Trophoblast cell (in vitro differentiated cells and primary cell): ENCODE data around the gene OVCH2.

Source experiments
- DNase-seq, 2 donors: peaks; one replicate each; pipeline ENCODE4 v3.0.0-alpha.2; 2016
- H2AFZ ChIP-seq: 2 replicates; pipeline ENCODE4 v1.6.1; 2013; ENCODE audit warnings: low read length, moderate library complexity, mild to moderate bottlenecking; ENCODE audit not compliant: insufficient read depth, poor library complexity
- H2AK5ac ChIP-seq: 2 replicates; pipeline ENCODE4 v1.6.1; 2013; ENCODE audit warnings: mild to moderate bottlenecking, low read length
- H2BK120ac ChIP-seq: 2 replicates; pipeline ENCODE4 v1.6.1; 2013; ENCODE audit warnings: low read length, mild to moderate bottlenecking, moderate library complexity; ENCODE audit not compliant: insufficient read depth, poor library complexity
- H2BK12ac ChIP-seq: 2 replicates; pipeline ENCODE4 v1.6.1; 2013; ENCODE audit warnings: mild to moderate bottlenecking, low read length, moderate library complexity
- H2BK5ac ChIP-seq: 2 replicates; pipeline ENCODE4 v1.6.1; 2013; ENCODE audit warnings: low read length, low read depth, moderate library complexity, mild to moderate bottlenecking; ENCODE audit not compliant: poor library complexity
- H3K14ac ChIP-seq: 2 replicates; pipeline ENCODE4 v1.6.1; 2013; ENCODE audit warnings: mild to moderate bottlenecking, low read length
- H3K18ac ChIP-seq: 2 replicates; pipeline ENCODE4 v1.6.1; 2013; ENCODE audit warnings: mild to moderate bottlenecking, low read length
- H3K23ac ChIP-seq: 2 replicates; pipeline ENCODE4 v1.6.1; 2013; ENCODE audit warnings: low read length
- H3K27ac ChIP-seq: 2 replicates; pipeline ENCODE4 v1.5.1; 2013; ENCODE audit warnings: low read depth, mild to moderate bottlenecking, inconsistent platforms, low read length, moderate library complexity
- H3K27me3 ChIP-seq: 2 replicates; pipeline ENCODE4 v1.6.1; 2013; ENCODE audit warnings: inconsistent platforms, mild to moderate bottlenecking, low read length, moderate library complexity; ENCODE audit not compliant: insufficient read depth
- H3K36me3 ChIP-seq, 2 experiments: 1 replicate in 1 of 2; 2 replicates in 1 of 2; pipeline ENCODE4 v1.6.1; 2013; ENCODE audit warnings: low read length in 2 of 2, mild to moderate bottlenecking in 2 of 2, moderate library complexity in 1 of 2; ENCODE audit not compliant: insufficient read depth in 2 of 2, control insufficient read depth in 1 of 2
- H3K4ac ChIP-seq: 2 replicates; pipeline ENCODE4 v1.6.1; 2013; ENCODE audit warnings: low read depth, mild to moderate bottlenecking, low read length, moderate library complexity
- H3K4me1 ChIP-seq, 2 experiments: 1 replicate in 1 of 2; 2 replicates in 1 of 2; pipeline ENCODE4 v1.6.1; 2013; ENCODE audit warnings: low read length in 2 of 2, mild to moderate bottlenecking in 2 of 2, moderate library complexity in 1 of 2; ENCODE audit not compliant: insufficient read depth in 2 of 2, control insufficient read depth in 1 of 2
- H3K4me2 ChIP-seq: 2 replicates; pipeline ENCODE4 v1.6.1; 2013; ENCODE audit warnings: inconsistent platforms, mild to moderate bottlenecking, low read length, moderate library complexity
- H3K4me3 ChIP-seq: 2 replicates; pipeline ENCODE4 v1.5.1; 2013; ENCODE audit warnings: mild to moderate bottlenecking, low read depth, low read length, inconsistent platforms
- H3K79me1 ChIP-seq: one replicate; pipeline ENCODE4 v1.6.1; 2013; ENCODE audit warnings: low read length
- H3K79me2 ChIP-seq: 2 replicates; pipeline ENCODE4 v1.6.1; 2013; ENCODE audit warnings: low read length, mild to moderate bottlenecking; ENCODE audit not compliant: control insufficient read depth, insufficient read depth, poor library complexity
- H3K9ac ChIP-seq: 2 replicates; pipeline ENCODE4 v1.6.1; 2013; ENCODE audit warnings: mild to moderate bottlenecking, low read length
- H3K9me3 ChIP-seq: 2 replicates; pipeline ENCODE4 v1.6.1; 2013; ENCODE audit warnings: low read depth, mild to moderate bottlenecking, control low read depth, inconsistent platforms, low read length; ENCODE audit not compliant: insufficient read depth
- H4K12ac ChIP-seq: 2 replicates; pipeline ENCODE4 v1.6.1; 2013; ENCODE audit warnings: low read depth, mild to moderate bottlenecking, low read length, moderate library complexity
- H4K8ac ChIP-seq: 2 replicates; pipeline ENCODE4 v1.6.1; 2013; ENCODE audit warnings: low read depth, mild to moderate bottlenecking, low read length, moderate library complexity
- H4K91ac ChIP-seq: one replicate; pipeline ENCODE4 v1.6.1; 2013; ENCODE audit warnings: low read depth, mild to moderate bottlenecking, low read length, moderate library complexity
- WGBS: extraction: QIAGEN DNeasy Blood & Tissue Kit; methylation state at CpG from one replicate; pipeline ENCODE4 v1.1.7; 2013; ENCODE audit warnings: missing lambda C conversion rate; ENCODE audit not compliant: insufficient read length, insufficient coverage; ENCODE audit errors: extremely low coverage; 5-methylcytosine and 5-hydroxymethylcytosine counted together

OVCH2 gene

DNA sequence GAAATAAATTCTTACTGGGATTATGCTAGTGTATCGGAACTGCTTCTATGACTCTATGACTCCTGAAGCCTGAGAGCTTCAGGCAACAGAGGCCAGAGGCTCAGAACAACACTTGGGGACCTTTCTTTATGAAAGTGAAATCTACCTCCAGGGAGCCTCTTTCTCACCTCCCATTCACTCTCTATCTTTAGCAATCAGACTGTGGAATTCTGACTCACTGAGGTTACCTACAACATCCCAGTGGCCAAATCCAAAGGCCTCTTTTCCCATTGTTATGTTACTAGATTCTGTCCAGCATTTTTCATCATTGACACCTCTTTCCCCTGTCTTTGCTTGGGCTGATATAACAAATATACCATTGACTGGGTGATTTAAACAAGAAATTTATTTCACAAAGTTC is 18.9 kb downstream of the OVCH2 start:
- no peaks in the 10 kb centered on the region for H3K27me3 ChIP-seq
- H3K27ac ChIP-seq = no peak overlapping the region
- no peaks in the 10 kb centered on the region for H3K36me3 ChIP-seq
- H4K91ac ChIP-seq = no peak overlapping the region
- H3K14ac ChIP-seq = no peak overlapping the region
- H3K23ac ChIP-seq = no peak overlapping the region
- H3K79me2 ChIP-seq = no peaks in the 10 kb centered on the region
- no peak overlapping the region for H4K8ac ChIP-seq
- no peak overlapping the region for H4K12ac ChIP-seq
- H3K4me1 ChIP-seq = peaks cover 0 to 3% of the 10 kb centered on the region in 2 experiments
- no peak overlapping the region for H3K18ac ChIP-seq
- no peaks in the 10 kb centered on the region for H3K9me3 ChIP-seq
- no peak overlapping the region for H3K4me3 ChIP-seq
- H3K79me1 ChIP-seq = no peaks in the 10 kb centered on the region
- H3K9ac ChIP-seq = no peak overlapping the region
- H2BK5ac ChIP-seq = no peak overlapping the region
- WGBS = no CpG with 5 or more reads among the region's 1 CpG
- H2AK5ac ChIP-seq = no peak overlapping the region
- no peak overlapping the region for H2BK12ac ChIP-seq
- DNase-seq = peak; percentile 51 to 77
- H2BK120ac ChIP-seq = no peak overlapping the region
- no peak overlapping the region for H3K4ac ChIP-seq
- no peak overlapping the region for H3K4me2 ChIP-seq
- no peak overlapping the region for H2AFZ ChIP-seq

DNA sequence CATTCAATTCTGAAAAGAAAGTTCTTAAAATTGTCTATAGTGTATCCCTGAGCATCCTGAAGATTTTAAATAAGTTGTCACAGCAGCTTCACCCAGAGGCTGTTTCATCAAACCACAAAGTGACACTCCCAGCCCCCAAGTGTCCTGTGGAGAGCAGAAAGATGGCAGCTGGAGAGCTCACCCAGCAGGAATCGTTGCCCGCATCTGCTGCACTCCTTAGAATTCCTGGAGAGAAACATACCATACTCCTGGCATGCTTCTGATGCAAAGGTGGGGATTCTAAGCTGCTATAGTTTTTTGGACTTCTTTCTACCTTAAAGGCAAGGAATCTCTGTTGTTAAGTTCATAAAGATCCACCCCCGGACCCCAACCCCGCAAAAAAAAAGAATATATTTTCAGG is 19.5 kb downstream of the OVCH2 start:
- no CpG with 5 or more reads among the region's 4 CpGs for WGBS
- no peak overlapping the region for H3K23ac ChIP-seq
- peaks cover 0 to 3% of the 10 kb centered on the region in 2 experiments for H3K4me1 ChIP-seq
- no peak overlapping the region for H4K91ac ChIP-seq
- H4K12ac ChIP-seq = no peak overlapping the region
- H2BK12ac ChIP-seq = no peak overlapping the region
- no peaks in the 10 kb centered on the region for H3K27me3 ChIP-seq
- H2BK120ac ChIP-seq = no peak overlapping the region
- H3K27ac ChIP-seq = no peak overlapping the region
- no peak overlapping the region for H2AFZ ChIP-seq
- H4K8ac ChIP-seq = no peak overlapping the region
- H3K14ac ChIP-seq = no peak overlapping the region
- H3K4ac ChIP-seq = no peak overlapping the region
- H3K9ac ChIP-seq = no peak overlapping the region
- H3K79me1 ChIP-seq = no peaks in the 10 kb centered on the region
- H3K9me3 ChIP-seq = no peaks in the 10 kb centered on the region
- no peak overlapping the region for H2AK5ac ChIP-seq
- H3K79me2 ChIP-seq = no peaks in the 10 kb centered on the region
- no peak overlapping the region for H3K4me2 ChIP-seq
- no peaks in the 10 kb centered on the region for H3K36me3 ChIP-seq
- peak; percentile 82 to 89 for DNase-seq
- H2BK5ac ChIP-seq = no peak overlapping the region
- H3K18ac ChIP-seq = no peak overlapping the region
- no peak overlapping the region for H3K4me3 ChIP-seq

DNA sequence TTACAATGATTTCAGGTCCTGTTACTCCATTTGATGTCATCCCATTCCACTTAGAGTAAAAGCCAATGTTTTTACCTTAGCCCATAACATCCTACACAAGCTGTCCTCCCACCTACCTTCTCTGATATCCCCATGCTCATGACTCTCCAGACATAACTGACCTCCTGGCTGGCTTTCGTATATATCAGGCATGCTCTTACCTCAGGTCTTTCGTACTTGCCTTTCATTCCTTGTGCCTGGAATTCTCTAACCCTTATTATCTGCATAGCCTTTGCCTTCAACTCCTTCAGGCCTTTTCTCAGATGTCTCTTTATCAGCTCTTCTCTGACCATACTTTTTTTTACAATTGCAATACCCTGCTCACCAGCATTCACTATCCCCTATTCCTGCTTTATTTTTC is 22.7 kb downstream of the OVCH2 start:
- Histone ChIP-seq H2AK5ac (no peak overlapping the region), H4K8ac (no peak overlapping the region), H3K79me2 (no peaks in the 10 kb centered on the region), H2BK12ac (no peak overlapping the region), H4K12ac (no peak overlapping the region), H3K18ac (no peak overlapping the region), H3K27ac (no peak overlapping the region), H4K91ac (no peak overlapping the region), H3K14ac (no peak overlapping the region), H3K23ac (no peak overlapping the region), H3K4ac (no peak overlapping the region), H3K79me1 (no peaks in the 10 kb centered on the region), H3K4me3 (no peak overlapping the region), H3K4me1 (peaks cover 0 to 3% of the 10 kb centered on the region in 2 experiments), H2BK5ac (no peak overlapping the region), H3K9me3 (no peaks in the 10 kb centered on the region), H2AFZ (no peak overlapping the region), H3K36me3 (no peaks in the 10 kb centered on the region), H3K27me3 (no peaks in the 10 kb centered on the region), H2BK120ac (no peak overlapping the region), H3K9ac (no peak overlapping the region), H3K4me2 (no peak overlapping the region)
- WGBS = no CpG with 5 or more reads among the region's 2 CpGs
- peak; percentile 67 to 83 for DNase-seq

DNA sequence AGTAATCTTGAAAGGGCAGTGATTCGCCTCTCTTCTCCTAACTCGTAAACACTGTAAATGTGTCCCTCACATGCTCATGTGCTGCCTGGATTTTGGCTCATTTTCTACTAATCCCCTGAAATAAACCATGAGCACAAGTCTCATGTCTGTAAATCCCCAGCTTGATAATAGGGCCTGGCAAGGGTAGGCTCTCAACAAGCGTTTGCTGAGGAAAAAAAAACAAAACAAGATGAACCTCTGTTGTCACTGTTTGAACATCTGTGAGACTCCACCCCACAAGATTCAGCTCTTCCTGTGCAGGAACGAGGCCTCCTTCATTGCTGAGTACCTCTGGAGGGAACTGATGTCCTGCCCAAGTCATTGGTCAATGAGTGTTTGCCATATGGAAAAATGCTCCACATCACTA is 28.5 kb downstream of the OVCH2 start:
- H3K18ac ChIP-seq = no peak overlapping the region
- no peak overlapping the region for H3K14ac ChIP-seq
- no peak overlapping the region for H3K4ac ChIP-seq
- no peak overlapping the region for H2BK5ac ChIP-seq
- peaks cover 4 to 8% of the 10 kb centered on the region in 2 experiments for H3K4me1 ChIP-seq
- peaks cover 10% of the 10 kb centered on the region for H3K79me1 ChIP-seq
- no peak overlapping the region for H2AK5ac ChIP-seq
- H3K9ac ChIP-seq = no peak overlapping the region
- H4K12ac ChIP-seq = no peak overlapping the region
- no peak overlapping the region for H3K23ac ChIP-seq
- no CpG with 5 or more reads among the region's 4 CpGs for WGBS
- no peak overlapping the region for H3K27ac ChIP-seq
- H2AFZ ChIP-seq = no peak overlapping the region
- no peak overlapping the region for H4K91ac ChIP-seq
- H3K9me3 ChIP-seq = no peaks in the 10 kb centered on the region
- H3K27me3 ChIP-seq = no peaks in the 10 kb centered on the region
- H3K36me3 ChIP-seq = no peaks in the 10 kb centered on the region
- H2BK120ac ChIP-seq = no peak overlapping the region
- H3K4me2 ChIP-seq = no peak overlapping the region
- no peak overlapping the region for H4K8ac ChIP-seq
- peaks cover 7% of the 10 kb centered on the region for H3K79me2 ChIP-seq
- DNase-seq = no peak
- H3K4me3 ChIP-seq = no peak overlapping the region
- H2BK12ac ChIP-seq = no peak overlapping the region
